Hepatocyte (in vitro differentiated cells): Measurements from ENCODE around the gene STN1. TPM values are rescaled to one million over a fixed set of nuclear protein-coding genes. Genes with fewer than 3 reads are reported as not detected.

Experiments used
- DNase-seq: peaks from one replicate; pipeline ENCODE4 v3.0.0-alpha.2; 2016; ENCODE audit warnings: low spot score
- H2AFZ ChIP-seq: fragments of 200-600 bp; sonication (generic); 2 replicates; pipeline ENCODE4 v1.6.0; 2016; ENCODE audit warnings: antibody characterized with exemption, mild to moderate bottlenecking
- H3K27ac ChIP-seq: fragments of 200-600 bp; sonication (generic); 2 replicates; pipeline ENCODE4 v1.5.1; 2016; ENCODE audit warnings: mild to moderate bottlenecking
- H3K27me3 ChIP-seq: fragments of 200-600 bp; sonication (generic); 2 replicates; pipeline ENCODE4 v1.6.1; 2016
- H3K36me3 ChIP-seq: fragments of 200-600 bp; sonication (generic); replicated peaks from 2 replicates; pipeline ENCODE4 v1.5.1; 2016; ENCODE audit warnings: low read depth; ENCODE audit not compliant: insufficient read depth
- H3K4me1 ChIP-seq: fragments of 200-600 bp; sonication (generic); 2 replicates; pipeline ENCODE4 v1.5.1; 2016; ENCODE audit warnings: mild to moderate bottlenecking, moderate library complexity; ENCODE audit not compliant: insufficient read depth
- H3K4me2 ChIP-seq: fragments of 200-600 bp; sonication (generic); 2 replicates; pipeline ENCODE4 v1.6.0; 2016
- H3K4me3 ChIP-seq: fragments of 200-600 bp; sonication (generic); 2 replicates; pipeline ENCODE4 v1.5.1; 2016; ENCODE audit warnings: mild to moderate bottlenecking
- H3K79me2 ChIP-seq: fragments of 200-600 bp; sonication (generic); 2 replicates; pipeline ENCODE4 v1.6.0; 2017; ENCODE audit warnings: mild to moderate bottlenecking
- H3K9me2 ChIP-seq: fragments of 200-600 bp; sonication (generic); replicated peaks from 2 replicates; pipeline ENCODE4 v1.6.0; 2017; ENCODE audit warnings: mild to moderate bottlenecking; ENCODE audit not compliant: insufficient read depth
- H3K9me3 ChIP-seq: fragments of 200-600 bp; sonication (generic); 2 replicates; pipeline ENCODE4 v1.5.1; 2016; ENCODE audit warnings: low read depth, mild to moderate bottlenecking
- H4K20me1 ChIP-seq: fragments of 200-600 bp; sonication (generic); 2 replicates; pipeline ENCODE4 v1.6.0; 2016; ENCODE audit warnings: mild to moderate bottlenecking; ENCODE audit not compliant: insufficient read depth, poor library complexity, severe bottlenecking
- EZH2 ChIP-seq: fragments of 200-600 bp; sonication (generic); IDR thresholded peaks from 2 replicates; pipeline ENCODE4 v1.6.1; 2016; ENCODE audit warnings: antibody characterized with exemption, mild to moderate bottlenecking, borderline replicate concordance
- EZH2phosphoT487 ChIP-seq: fragments of 200-600 bp; sonication (generic); IDR thresholded peaks from one replicate; pipeline ENCODE4 v1.6.1; 2018; ENCODE audit warnings: antibody characterized with exemption, mild to moderate bottlenecking, low read depth, moderate library complexity; ENCODE audit not compliant: unreplicated experiment, severe bottlenecking
- WGBS: methylation state at CpG from one replicate; pipeline ENCODE4 v1.1.6; 2016; ENCODE audit warnings: low lambda C conversion rate; ENCODE audit errors: missing lambda C conversion rate; 5-methylcytosine and 5-hydroxymethylcytosine counted together
- polyA plus RNA-seq: library from polyadenylated mRNA; unstranded; fragments of >200 nt; fragmentation: Nextera tagmentation; extraction: Ambion mirVana; gene quantifications from 2 replicates; pipeline ENCODE4 v1.2.1, GENCODE V29; 2016
- total RNA-seq: library from RNA; depleted of rRNA; stranded (reverse); fragments of >200 nt; gene quantifications from 2 replicates; pipeline ENCODE4 v1.2.3, GENCODE V29; 2014
- TF ChIP-seq, protein P1 (sequence below): fragments of 200-600 bp; sonication (generic); IDR thresholded peaks from 2 replicates; pipeline ENCODE4 v1.5.1; 2016; ENCODE audit warnings: antibody characterized with exemption, mild to moderate bottlenecking; ENCODE audit not compliant: poor library complexity

Gene STN1
- total and polyA plus RNA-seq, 2 experiments from 2014 or later = 20.1 to 20.2 TPM

DNA sequence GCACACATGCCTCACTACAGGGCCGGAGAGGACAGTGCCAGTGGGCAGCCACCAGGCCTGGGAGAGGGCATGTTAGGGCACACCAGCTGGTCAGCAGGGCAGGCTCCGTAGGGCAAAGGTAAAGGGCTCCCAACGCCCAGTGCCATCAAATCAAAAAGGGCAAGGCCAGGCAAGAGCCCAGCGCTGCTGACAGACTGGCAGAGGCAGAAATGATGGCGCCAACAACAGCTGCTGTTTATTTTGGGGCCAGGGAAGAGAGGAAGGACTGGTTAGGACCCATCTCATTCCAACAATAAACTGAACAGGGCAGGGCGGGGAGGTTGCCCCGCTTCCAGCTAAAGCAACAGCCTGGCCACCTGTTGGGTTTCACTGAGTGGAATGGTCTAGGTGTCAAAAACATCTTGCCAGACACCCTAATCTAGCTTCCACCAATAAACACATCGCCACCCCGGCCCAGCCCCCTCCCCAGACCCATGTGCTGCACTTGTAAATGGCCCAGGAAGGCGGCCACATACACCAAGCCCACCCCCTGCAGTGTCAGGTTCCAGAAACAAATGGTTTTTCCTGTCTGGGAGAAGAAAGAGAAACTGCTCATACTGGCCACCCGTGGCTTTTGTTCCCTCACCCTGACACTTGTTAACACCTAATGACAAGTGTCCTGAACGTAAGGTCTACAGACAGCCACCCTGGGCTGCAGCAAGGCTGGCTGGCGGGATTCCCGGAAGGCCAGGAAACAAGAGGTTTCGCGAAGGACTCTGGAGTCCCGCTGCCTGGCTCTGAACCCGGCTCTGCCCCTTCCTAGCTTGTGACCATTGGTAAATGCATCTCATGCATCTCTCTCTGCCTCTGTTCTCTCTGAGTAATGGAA is 77.9 kb downstream of the STN1 start:
- Histone ChIP-seq H3K27ac (no peak overlapping the region), H3K4me3 (no peak overlapping the region), H3K9me2 (no peaks in the 10 kb centered on the region), H3K27me3 (no peaks in the 10 kb centered on the region), H2AFZ (no peak overlapping the region), H3K36me3 (no peaks in the 10 kb centered on the region), H3K4me2 (no peak overlapping the region), H3K79me2 (peaks cover 74% of the 10 kb centered on the region), H3K4me1 (peaks cover 56% of the 10 kb centered on the region), H3K9me3 (no peaks in the 10 kb centered on the region), H4K20me1 (no peaks in the 10 kb centered on the region)
- WGBS = 69% methylated on average over 18 of the region's 18 CpGs
- TF ChIP-seq EZH2 (no peak), EZH2phosphoT487 (no peak)
- TF ChIP-seq, protein P1, sequence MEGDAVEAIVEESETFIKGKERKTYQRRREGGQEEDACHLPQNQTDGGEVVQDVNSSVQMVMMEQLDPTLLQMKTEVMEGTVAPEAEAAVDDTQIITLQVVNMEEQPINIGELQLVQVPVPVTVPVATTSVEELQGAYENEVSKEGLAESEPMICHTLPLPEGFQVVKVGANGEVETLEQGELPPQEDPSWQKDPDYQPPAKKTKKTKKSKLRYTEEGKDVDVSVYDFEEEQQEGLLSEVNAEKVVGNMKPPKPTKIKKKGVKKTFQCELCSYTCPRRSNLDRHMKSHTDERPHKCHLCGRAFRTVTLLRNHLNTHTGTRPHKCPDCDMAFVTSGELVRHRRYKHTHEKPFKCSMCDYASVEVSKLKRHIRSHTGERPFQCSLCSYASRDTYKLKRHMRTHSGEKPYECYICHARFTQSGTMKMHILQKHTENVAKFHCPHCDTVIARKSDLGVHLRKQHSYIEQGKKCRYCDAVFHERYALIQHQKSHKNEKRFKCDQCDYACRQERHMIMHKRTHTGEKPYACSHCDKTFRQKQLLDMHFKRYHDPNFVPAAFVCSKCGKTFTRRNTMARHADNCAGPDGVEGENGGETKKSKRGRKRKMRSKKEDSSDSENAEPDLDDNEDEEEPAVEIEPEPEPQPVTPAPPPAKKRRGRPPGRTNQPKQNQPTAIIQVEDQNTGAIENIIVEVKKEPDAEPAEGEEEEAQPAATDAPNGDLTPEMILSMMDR = no peak
- no peak for DNase-seq

DNA sequence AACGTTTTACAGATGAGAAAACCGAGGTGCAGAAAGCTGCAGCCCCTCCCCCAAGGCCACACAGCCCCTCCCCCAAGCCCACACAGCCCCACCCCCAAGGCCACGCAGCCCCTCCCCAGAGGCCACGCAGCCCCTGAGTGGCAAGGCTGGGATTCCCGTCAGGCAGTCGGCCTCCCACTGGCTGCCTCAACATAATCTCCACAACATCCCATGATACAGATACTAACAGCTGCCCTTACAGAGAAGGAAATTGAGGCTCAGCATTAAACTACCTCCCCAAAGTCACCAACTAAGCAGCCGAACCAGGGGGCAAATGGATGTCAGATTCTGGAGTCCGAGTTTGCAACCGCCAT is 78.5 kb downstream of the STN1 start:
- Histone ChIP-seq H3K9me3 (no peaks in the 10 kb centered on the region), H3K27ac (no peak overlapping the region), H3K27me3 (no peaks in the 10 kb centered on the region), H3K4me2 (no peak overlapping the region), H4K20me1 (no peaks in the 10 kb centered on the region), H3K4me1 (peaks cover 62% of the 10 kb centered on the region), H2AFZ (no peak overlapping the region), H3K9me2 (no peaks in the 10 kb centered on the region), H3K36me3 (no peaks in the 10 kb centered on the region), H3K79me2 (peaks cover 74% of the 10 kb centered on the region), H3K4me3 (no peak overlapping the region)
- TF ChIP-seq EZH2phosphoT487 = no peak
- TF ChIP-seq EZH2 = no peak
- TF ChIP-seq, protein P1 = no peak
- 75% methylated on average over 9 of the region's 9 CpGs for WGBS
- no peak for DNase-seq

DNA sequence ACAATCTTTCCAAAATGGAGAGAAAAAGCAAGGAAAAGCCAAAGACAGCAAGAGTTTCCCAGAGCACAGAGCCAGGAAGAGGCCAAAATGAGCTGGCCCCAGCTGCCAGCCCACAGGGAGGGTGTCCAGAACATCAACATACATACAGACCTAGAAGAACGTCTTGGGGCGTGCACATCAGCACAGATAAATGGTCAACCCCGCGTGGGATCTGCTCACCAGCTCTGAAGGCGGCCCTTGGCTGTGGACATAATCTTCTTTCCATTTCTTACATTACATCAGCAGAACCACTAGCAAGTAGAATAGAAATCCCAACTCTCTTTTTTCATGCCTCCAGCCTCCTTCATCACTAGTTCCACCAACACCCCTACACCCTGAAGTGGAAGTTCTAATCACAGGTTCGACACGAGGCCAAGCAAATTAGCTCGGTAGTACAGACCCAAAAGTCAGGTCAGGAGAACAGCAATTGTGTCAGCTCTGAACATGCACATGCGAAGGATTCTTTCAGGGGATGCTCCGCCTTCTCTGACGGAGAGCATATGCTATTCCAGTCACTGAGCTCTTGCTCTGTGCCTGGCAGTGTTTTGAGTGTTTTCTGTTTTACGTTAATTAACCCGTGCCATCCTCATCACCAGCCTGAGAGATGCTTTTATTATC is 79.0 kb downstream of the STN1 start:
- no peaks in the 10 kb centered on the region for H3K36me3 ChIP-seq
- no peaks in the 10 kb centered on the region for H3K9me2 ChIP-seq
- no peaks in the 10 kb centered on the region for H4K20me1 ChIP-seq
- no peak for DNase-seq
- 79% methylated on average over 13 of the region's 13 CpGs for WGBS
- no peaks in the 10 kb centered on the region for H3K27me3 ChIP-seq
- no peak overlapping the region for H3K4me2 ChIP-seq
- TF ChIP-seq EZH2 (no peak), EZH2phosphoT487 (no peak)
- TF ChIP-seq, protein P1 = no peak
- peak overlapping the region; percentile 24 for H3K27ac ChIP-seq
- peaks cover 66% of the 10 kb centered on the region for H3K4me1 ChIP-seq
- no peak overlapping the region for H3K4me3 ChIP-seq
- no peak overlapping the region for H2AFZ ChIP-seq
- no peaks in the 10 kb centered on the region for H3K9me3 ChIP-seq
- peaks cover 74% of the 10 kb centered on the region for H3K79me2 ChIP-seq
